HTR-8/SVneo (cell line): ENCODE data around the gene C5.
A peak's percentile ranks its signal among the peaks of the same experiment; 100 is the strongest.

Source experiments
- DNase-seq: peaks from one replicate; pipeline ENCODE4 v3.0.0; 2011; ENCODE audit warnings: low spot score, mixed read lengths; ENCODE audit not compliant: insufficient read length
- FAIRE-seq: peaks from 2 replicates; lab custom pipeline; 2011; peaks lifted over from hg19 to GRCh38; lab: Jason Lieb, UNC

The C5 gene

DNA sequence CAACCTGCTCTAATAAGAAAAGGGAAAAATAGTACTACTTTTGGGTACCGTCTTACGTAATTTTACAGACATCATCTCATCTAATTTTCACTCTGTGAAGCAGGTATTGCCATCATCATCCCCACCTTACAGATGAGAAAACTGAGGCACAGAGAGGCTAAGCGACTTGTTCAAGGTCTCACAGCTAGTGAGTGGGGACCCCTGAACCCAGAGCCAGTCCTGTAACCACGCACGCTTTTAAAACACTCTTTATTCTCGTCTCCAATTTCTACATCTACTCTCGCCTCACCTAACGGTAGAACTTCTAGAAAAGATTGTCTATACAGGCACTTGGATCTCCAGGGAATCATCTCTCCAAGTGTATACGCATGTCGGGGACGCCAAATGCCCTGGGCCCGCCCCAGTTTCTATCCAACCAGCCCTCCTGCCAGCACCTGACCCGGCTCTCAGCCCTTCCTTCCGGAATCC is 122.0 kb downstream of the C5 start:
- no peak for DNase-seq
- no peak for FAIRE-seq

GRCh38 chr9:120927269-120928014 is 122.6 kb downstream of the C5 start:
- FAIRE-seq, result no peak
- no peak for DNase-seq

DNA sequence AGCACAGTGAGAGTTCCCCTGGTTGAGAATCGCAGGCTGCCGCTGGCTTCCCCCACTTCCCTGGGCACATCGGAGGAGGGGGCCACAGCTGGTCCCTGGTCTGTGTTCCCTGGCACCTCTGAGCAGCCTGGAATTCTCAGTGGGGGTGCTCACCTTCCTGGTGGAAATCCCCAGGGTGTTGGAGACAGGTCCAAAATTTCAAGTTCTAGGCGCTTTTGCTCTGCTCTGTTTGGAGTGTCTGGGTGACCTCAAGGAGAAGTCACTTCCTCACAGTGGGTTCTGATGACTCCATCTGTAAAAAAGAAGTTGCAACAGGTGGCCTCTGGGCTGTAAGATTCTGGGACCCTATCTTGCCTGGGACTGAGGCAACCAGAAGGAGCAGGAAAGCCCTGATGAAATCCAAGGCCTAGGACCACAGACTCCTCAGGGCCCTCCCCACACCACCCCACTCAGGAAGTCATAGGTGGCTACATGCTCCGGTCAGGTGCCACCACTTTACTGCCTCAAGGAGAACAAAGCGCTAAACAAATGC is 123.6 kb downstream of the C5 start, which contains the start of gene TRAF1:
Gene TRAF1 (minus strand): TSS at position 400 of the 532 bp plus-strand sequence. CDS start 721 bp downstream, outside the sequence.
- no peak for DNase-seq
- FAIRE-seq, result no peak

DNA sequence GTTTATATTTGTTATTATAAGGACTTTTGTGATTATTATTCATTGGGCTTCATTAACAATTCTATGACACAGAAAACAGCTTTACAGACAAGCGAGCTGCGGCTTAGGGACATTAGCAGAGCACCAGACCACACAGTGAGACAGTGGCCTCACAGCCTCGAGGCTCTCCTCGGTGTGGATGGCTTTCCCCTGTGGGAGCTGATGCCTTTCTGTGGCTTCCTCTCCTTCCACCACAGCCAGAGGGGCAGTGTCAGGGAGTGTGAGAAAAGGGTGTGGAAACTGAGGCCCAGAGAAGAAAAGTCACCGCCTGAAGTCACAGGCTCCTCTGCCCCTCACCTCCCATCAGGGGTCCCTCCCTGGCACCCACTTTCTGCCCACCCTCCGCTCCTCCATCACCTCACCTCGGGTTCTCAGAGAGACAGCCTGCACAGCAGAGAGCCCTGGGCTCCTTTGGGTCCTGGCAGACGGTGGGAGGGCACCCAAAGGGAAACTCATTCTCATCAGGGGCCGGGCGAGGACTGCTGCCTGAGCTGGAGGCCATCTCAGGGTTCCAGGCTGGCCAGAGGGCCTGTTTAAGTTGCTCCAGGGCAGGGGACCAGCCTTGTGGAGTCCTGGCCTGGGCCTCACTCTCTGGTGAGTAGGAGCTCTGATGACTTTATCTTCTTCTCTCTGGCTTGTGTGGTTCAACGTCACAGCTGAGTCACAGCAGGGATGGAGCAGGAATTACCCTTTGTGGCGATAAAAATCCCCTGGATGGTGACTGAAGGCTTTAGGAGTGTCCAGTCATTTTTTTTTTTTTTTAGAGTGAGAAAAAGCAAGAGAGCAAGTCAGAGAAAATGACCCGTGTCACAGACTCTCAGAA is 124.3 kb downstream of the C5 start:
- DNase-seq (peak; percentile 45), FAIRE-seq (no peak)

GRCh38 chr9:120924698-120925534 is 125.2 kb downstream of the C5 start:
- no peak for FAIRE-seq
- no peak for DNase-seq

DNA sequence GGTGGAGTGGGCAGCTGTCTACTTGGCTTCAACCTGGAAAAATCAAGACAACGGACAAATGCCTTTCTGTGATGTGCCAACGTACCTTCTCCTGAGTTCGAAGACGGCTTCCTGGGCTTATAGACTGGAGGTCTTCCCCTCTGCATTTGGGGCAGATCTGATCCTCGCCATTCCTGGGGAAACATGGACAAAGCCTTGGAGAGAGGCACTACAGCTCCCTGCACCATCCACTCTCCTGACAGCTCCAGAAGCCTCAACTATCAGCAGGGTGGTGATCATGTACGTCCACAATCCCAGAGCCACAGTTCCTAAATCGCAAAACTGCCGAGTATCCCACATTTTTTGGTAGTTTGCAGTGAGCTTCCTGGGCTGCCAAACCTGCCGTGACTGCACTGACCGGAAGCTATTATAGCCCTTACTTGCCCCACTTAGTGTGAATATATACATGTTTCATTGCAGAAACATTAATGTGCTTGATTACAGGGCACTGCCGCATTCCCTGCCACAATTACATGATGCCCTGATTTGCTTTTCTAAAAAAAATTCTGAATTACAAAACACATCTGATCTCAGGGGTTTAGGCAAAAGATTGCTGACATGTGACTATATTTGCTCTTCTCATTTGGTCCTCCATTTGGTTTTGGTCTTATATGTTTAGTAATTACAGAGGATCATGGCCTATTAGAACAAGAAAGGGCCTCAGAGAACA is 126.3 kb downstream of the C5 start:
- FAIRE-seq (no peak), DNase-seq (no peak)

DNA sequence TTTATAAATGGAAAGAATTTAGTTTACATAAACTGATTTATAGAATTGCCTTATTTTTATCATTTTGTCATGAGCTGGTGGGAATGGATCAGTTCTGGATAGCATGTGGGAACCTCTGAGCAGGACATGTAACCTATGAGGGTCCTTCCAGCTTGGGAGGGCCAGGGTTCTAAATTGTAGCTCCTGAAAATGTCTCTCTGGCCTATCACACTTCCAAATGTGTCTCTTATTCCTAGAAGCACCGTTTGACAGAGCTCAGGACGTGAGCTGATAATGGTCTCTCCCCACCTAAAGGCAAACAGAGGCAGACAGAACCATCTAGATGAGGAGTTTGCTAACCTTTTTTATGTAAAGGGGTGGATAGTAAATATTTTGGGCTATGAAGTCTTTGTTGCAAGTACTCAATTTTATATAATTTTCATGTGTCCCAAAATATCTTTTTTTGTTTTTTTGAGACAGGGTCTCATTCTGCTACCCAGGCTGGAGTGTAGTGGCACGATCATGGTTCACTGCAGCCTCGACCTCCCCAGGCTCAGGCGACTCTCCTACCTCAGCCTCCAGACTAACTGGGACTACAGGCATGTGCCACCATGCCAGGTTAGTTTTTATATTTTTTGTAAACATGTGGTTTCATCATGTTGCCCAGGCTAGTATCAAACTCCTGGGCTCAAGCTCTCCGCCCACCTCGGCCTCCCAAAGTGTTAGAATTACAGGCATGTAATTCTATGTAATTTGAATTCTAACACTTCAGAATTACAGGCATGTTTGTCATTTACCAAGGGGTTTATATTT is 127.5 kb downstream of the C5 start:
- DNase-seq (no peak), FAIRE-seq (no peak)

DNA sequence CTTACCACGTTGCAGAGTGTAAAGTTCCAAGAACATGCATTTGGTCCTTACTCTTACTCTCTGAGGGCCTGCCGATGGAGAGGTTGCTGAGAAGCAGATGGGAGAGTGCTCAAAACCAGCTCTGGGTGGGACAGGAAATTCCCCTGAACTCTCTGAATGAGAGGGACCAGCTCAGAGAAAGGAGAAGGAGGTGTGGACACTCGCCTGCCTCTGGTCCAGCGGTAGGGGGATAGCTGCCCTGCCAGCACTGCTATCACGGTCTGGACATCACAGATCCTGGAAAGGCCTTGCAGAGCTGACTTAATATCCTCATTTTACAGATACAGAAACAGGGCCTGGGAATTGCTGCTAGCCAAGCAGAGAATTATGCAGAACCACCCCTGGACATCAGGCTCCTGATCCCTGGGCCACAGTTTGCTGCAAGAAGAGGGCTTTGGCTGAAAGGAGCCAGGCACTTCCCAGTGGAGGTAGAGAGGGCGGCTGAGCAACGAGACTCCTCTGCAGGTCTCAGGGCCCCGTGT is 128.4 kb downstream of the C5 start:
- no peak for DNase-seq
- no peak for FAIRE-seq

DNA sequence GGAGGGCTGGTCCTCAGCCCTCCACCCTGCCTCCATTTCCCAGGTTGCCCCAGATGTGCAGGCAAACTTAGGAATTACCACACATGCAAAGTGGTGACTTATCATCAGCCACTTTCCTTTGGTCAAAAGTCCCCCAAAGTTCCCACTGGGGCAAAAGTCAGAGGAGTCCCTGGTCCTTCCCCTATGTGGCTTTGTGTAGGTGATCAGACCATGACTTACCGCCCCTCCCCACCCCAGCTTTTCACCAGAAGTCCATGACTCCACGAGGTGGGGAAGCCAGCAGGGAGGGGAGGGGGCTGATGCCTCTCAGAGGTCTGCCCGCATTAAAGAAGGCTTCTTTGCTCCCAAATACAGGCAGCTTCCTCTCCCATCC is 129.3 kb downstream of the C5 start:
- no peak for FAIRE-seq

DNA sequence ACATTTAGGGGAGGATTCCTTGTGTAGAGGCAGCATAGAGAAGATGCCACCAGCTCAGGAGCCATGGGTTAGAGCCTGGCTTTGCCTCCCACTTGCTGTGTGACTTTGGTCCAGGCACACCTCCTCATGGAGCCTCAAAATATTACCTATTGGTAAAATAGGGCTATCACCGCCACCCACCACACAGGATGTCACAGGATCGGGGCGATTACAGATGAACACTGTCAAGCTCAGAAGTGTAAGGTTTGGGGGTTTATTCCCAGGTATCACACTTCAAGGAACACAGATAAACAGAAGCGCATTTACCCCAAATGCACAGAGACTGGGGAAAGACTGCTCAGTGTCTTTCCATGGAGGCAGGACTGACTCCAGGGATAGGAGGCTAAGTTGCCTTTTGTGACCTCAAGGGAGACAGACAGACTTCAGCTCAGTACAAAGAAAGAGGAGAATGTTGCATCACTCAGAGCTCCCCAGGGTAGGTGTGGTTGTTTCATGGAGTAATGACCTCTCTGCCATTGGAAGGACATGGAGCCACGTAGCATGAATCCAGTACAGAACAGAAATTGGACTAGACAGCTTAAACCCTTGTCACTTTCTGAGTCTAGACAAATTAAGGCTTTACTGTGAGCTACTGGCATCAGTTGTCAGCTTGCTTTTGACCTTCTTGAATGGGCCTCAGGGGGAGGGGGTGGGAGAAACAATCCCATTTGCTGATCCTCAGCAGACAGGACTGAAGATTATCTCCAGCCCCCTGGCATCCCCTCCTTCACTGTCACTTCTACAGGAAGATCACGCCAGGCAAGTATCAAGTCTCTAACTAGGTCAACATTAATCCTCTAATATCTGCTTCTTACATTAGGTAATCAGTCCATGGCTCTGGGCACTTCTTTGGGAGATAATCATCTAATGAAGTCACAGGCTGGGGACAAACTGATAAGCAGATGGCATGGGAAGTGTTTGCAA is 130.0 kb downstream of the C5 start:
- DNase-seq, result no peak

More for the DNA sequence above, 129.3 kb downstream of the C5 start:
- no peak for DNase-seq

GRCh38 chr9:120918931-120919842 is 130.9 kb downstream of the C5 start:
- DNase-seq, result no peak
- no peak for FAIRE-seq

More for the DNA sequence above, 130.0 kb downstream of the C5 start:
- FAIRE-seq, result no peak

DNA sequence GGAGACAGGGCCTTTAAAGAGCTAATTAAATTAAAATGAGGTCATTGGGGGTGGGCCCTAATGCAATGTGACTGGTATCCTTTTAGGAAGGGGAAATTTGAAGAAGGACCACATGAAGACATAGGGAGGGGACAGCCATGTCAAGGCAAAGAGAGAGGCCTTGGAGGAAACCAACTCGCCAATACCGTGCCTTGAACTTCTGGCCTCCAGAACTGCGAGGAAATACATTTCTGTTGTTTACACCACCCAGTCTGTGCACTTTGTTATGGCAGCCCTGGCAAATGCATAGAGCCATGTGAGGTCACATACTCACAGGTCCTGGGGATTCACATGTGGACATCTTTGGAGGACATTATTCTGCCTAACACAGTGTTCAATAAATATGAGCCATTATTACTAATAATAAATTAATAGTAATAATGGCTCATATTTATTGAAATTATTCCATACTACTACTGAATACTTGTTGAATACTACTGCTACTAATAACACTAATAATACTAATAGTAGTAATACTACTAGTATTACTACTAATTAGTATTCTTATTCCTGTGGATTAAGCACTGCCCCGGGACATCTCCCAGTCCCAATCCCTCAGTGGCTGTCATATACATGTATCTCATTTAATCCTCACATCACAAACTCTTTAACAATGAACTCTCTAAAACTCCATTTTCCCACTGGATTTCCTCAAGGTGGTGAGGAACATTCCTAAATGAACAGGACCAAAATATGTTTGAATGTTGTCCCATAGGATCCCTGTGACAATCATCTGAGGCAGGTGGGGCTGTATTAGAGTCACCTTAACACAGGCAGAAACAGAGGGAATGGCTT is 131.9 kb downstream of the C5 start:
- FAIRE-seq, result no peak
- DNase-seq, result no peak

- no peak for DNase-seq
- FAIRE-seq, result no peak
Measured at GRCh38 chr9:120916991-120917880, 132.8 kb downstream of the C5 start.

DNA sequence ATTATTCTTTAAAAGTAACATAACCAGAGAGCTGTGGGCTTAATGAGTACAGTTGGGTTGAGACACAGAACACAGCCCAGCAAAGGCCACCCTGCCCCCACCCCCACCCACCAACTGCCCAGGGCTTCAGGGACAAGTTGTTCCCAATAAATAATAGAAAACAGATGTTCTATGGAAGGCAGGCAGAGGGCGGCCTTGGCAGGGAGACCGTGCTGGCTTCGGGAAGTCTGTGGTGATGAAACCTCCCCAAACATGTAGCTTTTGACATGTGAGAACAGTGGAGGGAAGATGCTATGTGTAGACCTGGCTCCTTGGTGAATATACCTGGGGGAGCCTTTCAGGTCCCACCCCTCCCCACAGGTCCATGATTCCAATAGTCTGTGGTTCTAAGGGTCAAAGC is 133.5 kb downstream of the C5 start:
- DNase-seq (no peak), FAIRE-seq (no peak)
